HG03139 (cell line): ENCODE measurements around the gene NOSTRIN.

Experiments used
- ATAC-seq: cut with Tn5 transposase; IDR thresholded peaks from one replicate; pipeline ENCODE4 v1.9.1; 2021; ENCODE audit not compliant: unreplicated experiment

Gene NOSTRIN

GRCh38 chr2:168913495-168913894 is 111.1 kb downstream of the NOSTRIN start:
- no peak for ATAC-seq
